Measurements from ENCODE around the gene AVPR1A. TPM values are rescaled to one million over a fixed set of nuclear protein-coding genes. Genes with fewer than 3 reads are reported as not detected.

Gene AVPR1A
- total and polyA plus RNA-seq, 10 donors: 0.17 to 3.3 (median 0.84) TPM

- H3K27me3 ChIP-seq (replicated peaks in 1 of 7): peaks cover 6 to 77% (median 34%) of the 10 kb centered on the region in 7 donors
- peaks cover 0 to 27% (median 17%) of the 10 kb centered on the region in 6 donors for H3K4me1 ChIP-seq
- H3K27ac ChIP-seq: no peak overlapping the region
- intact Hi-C loops (cut with DNase I; ENCODE audit: low total_unique reads): no loop called here
- no peak for DNase-seq
- peak overlapping the region in 1 of 8 donors; percentile 18 for H3K4me3 ChIP-seq
- TF ChIP-seq CTCF (IDR thresholded peaks at IDR 0.05 in 8 of 11, conservative IDR thresholded peaks at IDR 0.05 in 3 of 11) (no peak), POLR2A (IDR thresholded peaks at IDR 0.05) (no peak), POLR2AphosphoS5 (IDR thresholded peaks at IDR 0.05) (no peak)
- 16 to 27% (median 21%) methylated on average over 7 of the region's 7 CpGs for WGBS, 5 donors
- H3K36me3 ChIP-seq: no peaks in the 10 kb centered on the region
- H3K9me3 ChIP-seq: no peaks in the 10 kb centered on the region
Observed at GRCh38 chr12:63152321-63152700, 1.3 kb upstream of the AVPR1A start.

- Histone ChIP-seq H3K36me3 (no peaks in the 10 kb centered on the region), H3K27ac (no peak overlapping the region), H3K4me1 (peaks cover 0 to 27% (median 17%) of the 10 kb centered on the region in 6 donors), H3K9me3 (no peaks in the 10 kb centered on the region), H3K4me3 (peak overlapping the region in 6 of 8 donors; percentile 11 to 53 (median 30)), H3K27me3 (replicated peaks in 1 of 7) (peaks cover 6 to 83% (median 34%) of the 10 kb centered on the region in 7 donors)
- intact Hi-C loops (cut with DNase I; ENCODE audit: low total_unique reads): no loop called here
- 2 to 6% (median 3%) methylated on average over 26 of the region's 26 CpGs for WGBS, 5 donors
- TF ChIP-seq CTCF (IDR thresholded peaks at IDR 0.05 in 8 of 11, conservative IDR thresholded peaks at IDR 0.05 in 3 of 11) (peak in 8 of 11 experiments; percentile 24 to 53 (median 44)), POLR2A (IDR thresholded peaks at IDR 0.05) (no peak)
- DNase-seq: no peak
Observed at GRCh38 chr12:63151623-63152320, 771 bp upstream of the AVPR1A start.

GRCh38 chr12:63149909-63150712 lies 890 bp downstream of the AVPR1A start:
- peaks cover 6 to 91% (median 34%) of the 10 kb centered on the region in 7 donors for H3K27me3 ChIP-seq (replicated peaks in 1 of 7)
- H3K4me1 ChIP-seq: peaks cover 0 to 27% (median 17%) of the 10 kb centered on the region in 6 donors

More at GRCh38 chr12:63149909-63150712, 890 bp downstream of the AVPR1A start:
- peak overlapping the region in 7 of 8 donors; percentile 11 to 53 (median 28) for H3K4me3 ChIP-seq
- H3K36me3 ChIP-seq: no peaks in the 10 kb centered on the region
- H3K27ac ChIP-seq: no peak overlapping the region
- intact Hi-C loops (cut with DNase I; ENCODE audit: low total_unique reads): no loop called here
- no peaks in the 10 kb centered on the region for H3K9me3 ChIP-seq
- peak; percentile 65 for DNase-seq
- 7 to 14% (median 10%) methylated on average over 18 to 75 of the region's 75 CpGs for WGBS, 5 donors
- no peak for TF ChIP-seq POLR2A (IDR thresholded peaks at IDR 0.05)
- TF ChIP-seq CTCF (IDR thresholded peaks at IDR 0.05 in 8 of 11, conservative IDR thresholded peaks at IDR 0.05 in 3 of 11): no peak
- TF ChIP-seq POLR2AphosphoS5 (IDR thresholded peaks at IDR 0.05): no peak

Measured in spleen (tissue), 11 donors.